K562 (cell line): ENCODE measurements around the gene SERINC5. TPM values are rescaled to one million over a fixed set of nuclear protein-coding genes. Genes with fewer than 3 reads are reported as not detected.

ENCODE experiments used
- DMBX1 ChIP-seq: fragments of 250-450 bp; sonication (Bioruptor Pico); IDR thresholded peaks from 2 replicates; pipeline ENCODE4 v1.8.0; 2022; ENCODE audit warnings: inconsistent platforms, mild to moderate bottlenecking, moderate library complexity, borderline replicate concordance
- FOSL1 ChIP-seq: fragments of 200-800 bp; sonication (Bioruptor generic); conservative IDR thresholded peaks from 2 replicates; pipeline ENCODE4 v1.6.1; 2016; ENCODE audit warnings: missing genetic modification characterization, missing compliant biosample characterization
- FOXJ3 ChIP-seq: sonication (generic); formaldehyde crosslinking; IDR thresholded peaks from 2 replicates; pipeline ENCODE4 v1.4.0; 2020; ENCODE audit warnings: mild to moderate bottlenecking, missing genetic modification reagents
- GABPA ChIP-seq: fragments of 200-800 bp; sonication (Bioruptor generic); conservative IDR thresholded peaks from 2 replicates; pipeline ENCODE4 v1.6.1; 2016; ENCODE audit warnings: low read depth, missing genetic modification characterization, missing compliant biosample characterization
- HDAC2 ChIP-seq: fragments of 450-650 bp; IDR thresholded peaks from 2 replicates; pipeline ENCODE4 v1.6.1; 2016; ENCODE audit warnings: mild to moderate bottlenecking
- HLTF ChIP-seq: fragments of 450-650 bp; IDR thresholded peaks from 2 replicates; pipeline ENCODE4 v1.6.1; 2016
- KLF10 ChIP-seq: fragments of 250-450 bp; sonication (Bioruptor Pico); IDR thresholded peaks from 2 replicates; pipeline ENCODE4 v1.6.1; 2021; ENCODE audit warnings: matching md5 sums
- MEF2D ChIP-seq: conservative IDR thresholded peaks from 2 replicates; pipeline ENCODE4 v1.6.1; 2016; ENCODE audit warnings: low read depth, missing genetic modification characterization, missing compliant biosample characterization
- NFE2 ChIP-seq: IDR thresholded peaks from 2 replicates; pipeline ENCODE4 v1.6.1; 2014; ENCODE audit warnings: antibody characterized with exemption, low read depth
- NFE2L1 ChIP-seq: fragments of 450-650 bp; IDR thresholded peaks from 2 replicates; pipeline ENCODE4 v1.6.1; 2016; ENCODE audit warnings: missing genetic modification characterization, low read depth, mild to moderate bottlenecking, missing compliant biosample characterization, moderate library complexity, borderline replicate concordance
- NR1H2 ChIP-seq: sonication (generic); formaldehyde crosslinking; IDR thresholded peaks from 2 replicates; pipeline ENCODE4 v1.4.0; 2020; ENCODE audit warnings: mild to moderate bottlenecking, missing genetic modification reagents
- NUFIP1 ChIP-seq: fragments of 450-650 bp; IDR thresholded peaks from 2 replicates; pipeline ENCODE4 v1.6.1; 2018; ENCODE audit not compliant: partially characterized antibody
- TAF9B ChIP-seq: fragments of 450-650 bp; IDR thresholded peaks from 2 replicates; pipeline ENCODE4 v1.6.1; 2018; ENCODE audit warnings: mild to moderate bottlenecking; ENCODE audit not compliant: partially characterized antibody
- TRIM24 ChIP-seq, 2 experiments: fragments of 450-650 bp; IDR thresholded peaks; 2 replicates each; pipeline ENCODE4 v1.6.1; 2016
- YY1 ChIP-seq, 3 experiments: IDR thresholded peaks; 2 replicates each; pipeline ENCODE4 v1.6.1; 2011; ENCODE audit warnings: low read length in 2 of 3, mild to moderate bottlenecking in 2 of 3, moderate library complexity in 2 of 3, borderline replicate concordance in 1 of 3, control low read depth in 1 of 3, low read depth in 1 of 3; ENCODE audit not compliant: insufficient read depth in 3 of 3, insufficient replicate concordance in 2 of 3, control insufficient read depth in 1 of 3, insufficient read length in 1 of 3; ENCODE audit errors: extremely low read depth in 1 of 3
- ZNF174 ChIP-seq: fragments of 250-450 bp; sonication (Bioruptor Pico); IDR thresholded peaks from 2 replicates; pipeline ENCODE4 v1.4.0; 2020; ENCODE audit warnings: mild to moderate bottlenecking
- ZNF561 ChIP-seq: fragments of 450-650 bp; formaldehyde crosslinking; conservative IDR thresholded peaks from 2 replicates; pipeline ENCODE4 v1.4.0; 2020; ENCODE audit warnings: mild to moderate bottlenecking, moderate library complexity
- ZNF695 ChIP-seq: fragments of 450-650 bp; formaldehyde crosslinking; IDR thresholded peaks from 2 replicates; pipeline ENCODE4 v1.4.0; 2020; ENCODE audit warnings: mild to moderate bottlenecking, moderate library complexity
- ZNF75A ChIP-seq: fragments of 450-650 bp; formaldehyde crosslinking; IDR thresholded peaks from 2 replicates; pipeline ENCODE4 v1.4.0; 2020; ENCODE audit warnings: mild to moderate bottlenecking
- ZSCAN32 ChIP-seq: fragments of 450-650 bp; formaldehyde crosslinking; IDR thresholded peaks from 2 replicates; pipeline ENCODE4 v1.4.0; 2020; ENCODE audit warnings: mild to moderate bottlenecking, moderate library complexity
- polyA plus RNA-seq, 8 experiments: library from polyadenylated mRNA; depleted of rRNA in 4 of 8; stranded (reverse) in 5 of 8; unstranded in 3 of 8; fragments of >200 nt; fragmentation: Nextera tagmentation in 2 of 8; fragmentation: Illumina TruSeq in 1 of 8; extraction: Ambion mirVana in 2 of 8; extraction: Trizol in 1 of 8; gene quantifications; 2 replicates each; pipeline versions ENCODE4 v1.2.1 to v1.2.3, GENCODE V29; 2011 to 2014; ENCODE audit warnings: inconsistent platforms in 1 of 8, missing spikeins in 1 of 8
- total RNA-seq, 7 experiments: library from RNA; depleted of rRNA in 6 of 7; stranded (reverse); fragments of >200 nt in 6 of 7; fragmentation: Illumina TruSeq in 2 of 7; extraction: Trizol in 2 of 7; gene quantifications; 2 replicates each; pipeline versions ENCODE4 v1.2.1 to v1.2.3, GENCODE V29; 2011 to 2021; ENCODE audit warnings: low replicate concordance in 1 of 7
- TF ChIP-seq, protein P1 (sequence below): IDR thresholded peaks from 2 replicates; pipeline ENCODE4 v1.6.1; 2011; ENCODE audit warnings: borderline replicate concordance, low read depth, mild to moderate bottlenecking, moderate library complexity, low read length; ENCODE audit not compliant: insufficient read depth, poor library complexity, severe bottlenecking
- TF ChIP-seq, protein P2 (sequence below): sonication (generic); formaldehyde crosslinking; IDR thresholded peaks from 2 replicates; pipeline ENCODE4 v1.8.0; 2022; ENCODE audit warnings: mild to moderate bottlenecking, missing genetic modification reagents
- TF ChIP-seq, protein P3 (sequence below): fragments of 450-650 bp; formaldehyde crosslinking; IDR thresholded peaks from 2 replicates; pipeline ENCODE4 v1.4.0; 2020; ENCODE audit warnings: mild to moderate bottlenecking, moderate library complexity

The SERINC5 gene
- total and polyA plus RNA-seq, 9 of the 15 experiments (the other 6 are each of a cell fraction or from before 2014, with no cell fraction given), result 1.4 to 7.9 (median 3.7) TPM

DNA sequence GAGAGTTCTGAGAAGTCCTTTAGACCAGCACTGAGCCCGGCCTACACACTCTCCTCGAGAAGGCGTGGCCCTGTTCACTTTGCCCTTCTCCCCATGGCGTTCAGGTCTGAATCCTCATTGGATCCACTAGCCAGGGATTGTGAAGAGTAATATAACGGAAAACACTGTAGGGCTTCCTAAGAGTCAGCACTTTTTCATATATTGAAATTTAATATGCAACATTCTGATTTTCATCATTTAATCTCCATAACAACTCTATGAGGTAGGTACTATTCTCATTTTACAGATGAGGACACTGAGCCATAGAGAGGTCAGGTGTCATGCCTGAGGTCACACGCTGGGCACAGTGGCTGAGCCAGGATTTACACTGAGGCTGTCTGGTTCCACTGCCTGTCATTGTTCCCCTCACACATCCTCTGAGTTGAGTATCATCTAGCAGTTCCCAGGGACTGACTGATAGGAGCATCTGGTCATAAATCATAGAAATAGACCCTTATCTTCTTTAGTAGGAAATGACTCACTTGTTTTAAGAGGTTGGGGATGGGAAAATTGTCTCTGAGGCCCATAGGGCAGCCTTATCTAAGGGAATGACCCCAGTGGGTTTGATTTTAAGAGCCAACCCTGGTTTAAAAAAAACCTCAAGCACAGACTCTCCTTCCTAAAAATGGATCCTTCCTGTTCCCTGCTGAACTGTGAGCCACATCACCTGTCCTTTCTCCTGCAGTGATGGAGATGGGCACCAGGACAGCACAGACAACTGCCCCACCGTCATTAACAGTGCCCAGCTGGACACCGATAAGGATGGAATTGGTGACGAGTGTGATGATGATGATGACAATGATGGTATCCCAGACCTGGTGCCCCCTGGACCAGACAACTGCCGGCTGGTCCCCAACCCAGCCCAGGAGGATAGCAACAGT lies 179.5 kb downstream of the SERINC5 start (continued):
- TF ChIP-seq, protein P1, sequence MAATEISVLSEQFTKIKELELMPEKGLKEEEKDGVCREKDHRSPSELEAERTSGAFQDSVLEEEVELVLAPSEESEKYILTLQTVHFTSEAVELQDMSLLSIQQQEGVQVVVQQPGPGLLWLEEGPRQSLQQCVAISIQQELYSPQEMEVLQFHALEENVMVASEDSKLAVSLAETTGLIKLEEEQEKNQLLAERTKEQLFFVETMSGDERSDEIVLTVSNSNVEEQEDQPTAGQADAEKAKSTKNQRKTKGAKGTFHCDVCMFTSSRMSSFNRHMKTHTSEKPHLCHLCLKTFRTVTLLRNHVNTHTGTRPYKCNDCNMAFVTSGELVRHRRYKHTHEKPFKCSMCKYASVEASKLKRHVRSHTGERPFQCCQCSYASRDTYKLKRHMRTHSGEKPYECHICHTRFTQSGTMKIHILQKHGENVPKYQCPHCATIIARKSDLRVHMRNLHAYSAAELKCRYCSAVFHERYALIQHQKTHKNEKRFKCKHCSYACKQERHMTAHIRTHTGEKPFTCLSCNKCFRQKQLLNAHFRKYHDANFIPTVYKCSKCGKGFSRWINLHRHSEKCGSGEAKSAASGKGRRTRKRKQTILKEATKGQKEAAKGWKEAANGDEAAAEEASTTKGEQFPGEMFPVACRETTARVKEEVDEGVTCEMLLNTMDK, result no peak
- TF ChIP-seq HLTF, result no peak
- TF ChIP-seq ZNF75A (CRISPR knock-in tag), result no peak
- no peak for TF ChIP-seq YY1 (IDR thresholded peaks at IDR 0.05; ENCODE audit: borderline replicate concordance in 1 of 3, control insufficient read depth in 1 of 3, extremely low read depth in 1 of 3, insufficient read depth in 3 of 3, insufficient read length in 1 of 3, insufficient replicate concordance in 2 of 3, low read depth in 1 of 3, low read length in 2 of 3)
- TF ChIP-seq NFE2L1 (tag), result no peak
- TF ChIP-seq GABPA (tag), result no peak
- TF ChIP-seq MEF2D (tag), result 0 out of 2 replicates have a peak, but pooled peaks have one; percentile 44
- TF ChIP-seq NUFIP1, result no peak
- TF ChIP-seq NFE2, result 0 out of 2 replicates have a peak, but pooled peaks have one; percentile 32
- TF ChIP-seq, protein P2, sequence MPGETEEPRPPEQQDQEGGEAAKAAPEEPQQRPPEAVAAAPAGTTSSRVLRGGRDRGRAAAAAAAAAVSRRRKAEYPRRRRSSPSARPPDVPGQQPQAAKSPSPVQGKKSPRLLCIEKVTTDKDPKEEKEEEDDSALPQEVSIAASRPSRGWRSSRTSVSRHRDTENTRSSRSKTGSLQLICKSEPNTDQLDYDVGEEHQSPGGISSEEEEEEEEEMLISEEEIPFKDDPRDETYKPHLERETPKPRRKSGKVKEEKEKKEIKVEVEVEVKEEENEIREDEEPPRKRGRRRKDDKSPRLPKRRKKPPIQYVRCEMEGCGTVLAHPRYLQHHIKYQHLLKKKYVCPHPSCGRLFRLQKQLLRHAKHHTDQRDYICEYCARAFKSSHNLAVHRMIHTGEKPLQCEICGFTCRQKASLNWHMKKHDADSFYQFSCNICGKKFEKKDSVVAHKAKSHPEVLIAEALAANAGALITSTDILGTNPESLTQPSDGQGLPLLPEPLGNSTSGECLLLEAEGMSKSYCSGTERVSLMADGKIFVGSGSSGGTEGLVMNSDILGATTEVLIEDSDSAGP (CRISPR knock-in tag), result no peak
- no peak for TF ChIP-seq FOXJ3
- no peak for TF ChIP-seq ZNF174 (CRISPR knock-in tag)
- no peak for TF ChIP-seq ZNF561 (CRISPR knock-in tag)
- TF ChIP-seq TAF9B, result no peak
- peak; percentile 83; the same call in 1 of the 2 replicates for TF ChIP-seq HDAC2
- TF ChIP-seq ZNF695, result no peak
- TF ChIP-seq TRIM24 (IDR thresholded peaks at IDR 0.05), result 0 out of 4 replicates have a peak, but pooled peaks of 1 of the 2 experiments have one; percentile 21
- no peak for TF ChIP-seq DMBX1
- TF ChIP-seq, protein P3, sequence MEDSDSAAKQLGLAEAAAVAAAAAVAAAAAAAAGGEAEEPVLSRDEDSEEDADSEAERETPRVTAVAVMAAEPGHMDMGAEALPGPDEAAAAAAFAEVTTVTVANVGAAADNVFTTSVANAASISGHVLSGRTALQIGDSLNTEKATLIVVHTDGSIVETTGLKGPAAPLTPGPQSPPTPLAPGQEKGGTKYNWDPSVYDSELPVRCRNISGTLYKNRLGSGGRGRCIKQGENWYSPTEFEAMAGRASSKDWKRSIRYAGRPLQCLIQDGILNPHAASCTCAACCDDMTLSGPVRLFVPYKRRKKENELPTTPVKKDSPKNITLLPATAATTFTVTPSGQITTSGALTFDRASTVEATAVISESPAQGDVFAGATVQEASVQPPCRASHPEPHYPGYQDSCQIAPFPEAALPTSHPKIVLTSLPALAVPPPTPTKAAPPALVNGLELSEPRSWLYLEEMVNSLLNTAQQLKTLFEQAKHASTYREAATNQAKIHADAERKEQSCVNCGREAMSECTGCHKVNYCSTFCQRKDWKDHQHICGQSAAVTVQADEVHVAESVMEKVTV, result no peak
- no peak for TF ChIP-seq KLF10 (CRISPR knock-in tag)
- TF ChIP-seq ZSCAN32 (CRISPR knock-in tag), result no peak
- no peak for TF ChIP-seq NR1H2 (CRISPR knock-in tag)
- TF ChIP-seq FOSL1, result peak; percentile 98
